Activated T-cell treated with anti-CD3 and anti-CD28 coated beads, Interleukin-2, amount 50 U/mL, for 24 hours (primary cell): ENCODE measurements around the gene ADAM15.

ENCODE experiments used
- DNase-seq: peaks from one replicate; pipeline ENCODE4 v3.0.0-alpha.2; 2020
- H3K27ac Mint-ChIP-seq: 2 replicates; pipeline ENCODE4 v1.8.0; 2020; ENCODE audit warnings: mild to moderate bottlenecking, mixed read lengths
- H3K27me3 Mint-ChIP-seq: 2 replicates; pipeline ENCODE4 v1.8.0; 2020; ENCODE audit warnings: mixed read lengths
- H3K36me3 Mint-ChIP-seq: 2 replicates; pipeline ENCODE4 v1.8.0; 2020; ENCODE audit warnings: low read depth, mixed read lengths
- H3K4me1 Mint-ChIP-seq: 2 replicates; pipeline ENCODE4 v1.8.0; 2020; ENCODE audit warnings: low read depth, mixed read lengths
- H3K4me3 Mint-ChIP-seq: 2 replicates; pipeline ENCODE4 v1.8.0; 2020; ENCODE audit warnings: mild to moderate bottlenecking, moderate library complexity, mixed read lengths
- H3K9me3 Mint-ChIP-seq: 2 replicates; pipeline ENCODE4 v1.8.0; 2020; ENCODE audit warnings: mixed read lengths

Gene ADAM15

GRCh38 chr1:155034318-155035208 lies 16.6 kb upstream of the ADAM15 start:
- Mint-ChIP-seq H3K36me3 (no peaks in the 10 kb centered on the region), H3K27me3 (peaks cover 2% of the 10 kb centered on the region), H3K4me3 (no peak overlapping the region), H3K9me3 (no peaks in the 10 kb centered on the region), H3K27ac (no peak overlapping the region), H3K4me1 (no peaks in the 10 kb centered on the region)
- DNase-seq: no peak

DNA sequence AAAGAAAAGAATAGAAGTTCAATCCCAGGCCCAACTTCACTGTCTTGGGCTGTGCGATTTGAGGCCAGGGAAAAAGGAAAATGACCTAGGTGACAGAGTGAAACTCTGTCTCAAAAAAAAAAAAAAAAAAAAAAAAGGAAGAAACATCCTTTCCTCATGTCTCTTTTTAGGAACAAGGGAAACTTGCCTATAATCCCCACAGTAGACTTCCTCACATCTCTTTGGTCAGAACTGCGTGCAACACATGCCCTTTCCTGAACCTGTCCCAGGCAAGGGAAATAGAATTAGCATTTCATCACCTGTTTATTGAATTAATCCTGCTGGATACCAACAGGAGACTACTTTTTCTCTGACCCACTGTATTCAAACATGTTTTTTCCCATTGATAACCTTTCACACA lies 15.2 kb upstream of the ADAM15 start:
- Mint-ChIP-seq H3K27ac (no peak overlapping the region), H3K27me3 (peaks cover 2% of the 10 kb centered on the region), H3K4me1 (no peaks in the 10 kb centered on the region), H3K9me3 (no peaks in the 10 kb centered on the region), H3K36me3 (no peaks in the 10 kb centered on the region), H3K4me3 (no peak overlapping the region)
- no peak for DNase-seq

DNA sequence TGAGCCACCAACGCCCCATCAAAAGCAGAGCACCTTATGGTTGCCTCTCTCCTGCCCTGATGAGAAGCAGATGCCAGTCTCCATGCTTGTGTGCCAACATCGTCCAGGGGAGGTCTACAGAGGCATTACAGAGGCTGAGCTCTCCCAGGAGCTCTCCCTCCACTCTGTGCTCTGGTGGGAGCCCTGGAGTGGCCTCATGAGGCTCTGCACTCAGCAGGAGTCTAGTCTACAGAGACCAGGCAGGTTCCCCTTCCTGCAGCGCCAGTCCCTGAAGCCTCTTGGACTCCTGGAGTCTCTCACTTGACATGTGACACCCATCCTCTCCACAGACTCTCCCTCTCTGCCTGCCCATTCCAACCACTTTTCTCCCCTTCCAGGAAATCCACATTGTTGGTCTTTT lies 14.1 kb upstream of the ADAM15 start:
- H3K27me3 Mint-ChIP-seq: peaks cover 2% of the 10 kb centered on the region
- H3K36me3 Mint-ChIP-seq: no peaks in the 10 kb centered on the region
- H3K4me3 Mint-ChIP-seq: no peak overlapping the region
- no peaks in the 10 kb centered on the region for H3K9me3 Mint-ChIP-seq
- DNase-seq: no peak
- no peaks in the 10 kb centered on the region for H3K4me1 Mint-ChIP-seq
- no peak overlapping the region for H3K27ac Mint-ChIP-seq

DNA sequence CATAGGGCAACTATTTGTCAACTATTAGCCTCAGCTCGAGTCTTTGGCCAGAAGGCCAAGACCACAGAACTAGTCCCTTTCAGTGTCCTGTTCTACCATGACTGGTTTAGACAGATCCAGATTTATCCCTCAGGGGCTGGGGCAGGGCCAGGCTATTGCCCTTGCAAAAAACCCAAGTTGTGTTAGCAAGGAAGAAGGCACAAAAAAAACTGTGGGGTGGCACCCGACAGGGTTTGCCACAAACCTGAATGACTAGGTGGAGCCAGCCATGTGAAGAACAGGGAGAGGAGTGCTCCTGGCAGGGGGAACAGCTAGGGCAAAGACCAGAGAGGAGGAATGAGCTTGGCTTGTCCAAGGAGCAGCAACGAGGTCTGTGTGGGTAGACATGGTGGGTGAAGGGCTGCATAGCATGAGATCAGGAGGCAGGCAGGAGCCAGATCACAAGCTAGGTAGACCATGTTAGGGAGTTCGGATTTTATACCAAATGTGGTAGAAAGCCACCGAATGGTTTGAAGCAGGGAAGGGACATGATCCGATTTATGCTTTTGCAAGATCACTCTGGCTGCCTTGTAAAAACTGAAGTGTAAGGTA lies 13.2 kb upstream of the ADAM15 start:
- H3K4me3 Mint-ChIP-seq: no peak overlapping the region
- H3K27ac Mint-ChIP-seq: no peak overlapping the region
- H3K4me1 Mint-ChIP-seq: no peaks in the 10 kb centered on the region
- DNase-seq: no peak
- H3K27me3 Mint-ChIP-seq: peaks cover 2% of the 10 kb centered on the region
- no peaks in the 10 kb centered on the region for H3K36me3 Mint-ChIP-seq
- no peaks in the 10 kb centered on the region for H3K9me3 Mint-ChIP-seq

GRCh38 chr1:155038602-155039307 lies 12.4 kb upstream of the ADAM15 start:
- no peak for DNase-seq
- no peaks in the 10 kb centered on the region for H3K4me1 Mint-ChIP-seq
- no peaks in the 10 kb centered on the region for H3K9me3 Mint-ChIP-seq
- H3K27me3 Mint-ChIP-seq: peaks cover 2% of the 10 kb centered on the region
- no peak overlapping the region for H3K4me3 Mint-ChIP-seq
- no peaks in the 10 kb centered on the region for H3K36me3 Mint-ChIP-seq
- H3K27ac Mint-ChIP-seq: no peak overlapping the region

DNA sequence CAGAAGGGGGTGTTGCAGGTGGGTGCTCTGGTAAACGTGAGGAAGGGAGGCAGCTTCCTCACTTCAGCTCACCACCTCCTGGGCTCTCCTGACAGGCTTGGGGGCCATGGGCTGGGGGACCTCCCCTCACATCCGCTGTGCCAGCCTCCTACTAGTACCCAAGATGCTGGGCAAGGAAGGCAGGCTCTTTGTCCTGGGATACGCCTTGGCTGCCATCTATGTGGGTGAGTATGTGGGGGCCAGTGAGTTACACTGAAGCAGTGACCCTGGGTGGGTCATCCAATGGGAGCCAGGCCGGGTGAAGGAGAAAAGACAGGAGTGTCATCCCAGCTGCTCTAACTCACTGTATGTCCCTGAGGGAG lies 11.8 kb upstream of the ADAM15 start:
- Mint-ChIP-seq H3K9me3 (no peaks in the 10 kb centered on the region), H3K36me3 (no peaks in the 10 kb centered on the region), H3K4me1 (no peaks in the 10 kb centered on the region), H3K27me3 (peaks cover 2% of the 10 kb centered on the region), H3K27ac (no peak overlapping the region), H3K4me3 (no peak overlapping the region)
- no peak for DNase-seq

DNA sequence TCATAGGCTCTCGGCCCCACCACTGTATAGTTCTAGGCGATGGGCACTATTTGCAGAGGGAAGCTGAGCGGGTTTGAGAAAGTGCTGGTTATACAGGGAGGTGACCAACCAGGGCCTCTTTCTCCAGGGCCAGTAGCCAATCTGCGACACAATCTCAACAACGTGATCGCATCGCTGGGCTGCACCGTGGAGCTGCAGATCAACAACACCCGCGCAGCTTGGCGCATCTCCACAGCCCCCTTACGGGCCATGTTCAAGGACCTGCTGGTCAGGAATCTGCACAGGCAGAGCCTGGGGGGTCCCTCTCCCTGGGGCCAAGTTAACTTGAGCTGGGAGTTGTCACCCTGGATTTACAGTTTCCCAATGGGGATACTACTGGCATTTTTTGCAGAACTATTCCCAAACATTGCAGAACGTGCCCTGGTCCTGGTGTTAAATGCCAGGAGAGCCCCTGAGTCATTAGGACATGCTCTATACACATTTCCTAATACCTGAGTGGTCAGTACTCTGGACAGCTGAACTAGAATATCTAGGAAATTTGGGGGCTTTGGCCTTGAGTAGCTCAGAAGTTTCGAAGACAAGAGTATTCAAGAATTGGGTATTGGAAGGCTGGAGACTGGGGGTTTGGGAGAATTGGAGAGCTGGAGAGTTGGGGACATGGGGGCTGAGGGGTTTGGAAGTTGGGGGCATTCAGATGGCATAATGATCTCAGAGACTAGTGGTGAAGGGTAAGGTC lies 10.6 kb upstream of the ADAM15 start:
- Mint-ChIP-seq H3K27me3 (peaks cover 2% of the 10 kb centered on the region), H3K9me3 (no peaks in the 10 kb centered on the region), H3K4me1 (peaks cover 7% of the 10 kb centered on the region), H3K4me3 (no peak overlapping the region), H3K27ac (no peak overlapping the region), H3K36me3 (no peaks in the 10 kb centered on the region)
- DNase-seq: no peak

GRCh38 chr1:155042789-155043188 lies 8.3 kb upstream of the ADAM15 start:
- peaks cover 2% of the 10 kb centered on the region for H3K27me3 Mint-ChIP-seq
- no peaks in the 10 kb centered on the region for H3K36me3 Mint-ChIP-seq
- no peak overlapping the region for H3K4me3 Mint-ChIP-seq
- H3K4me1 Mint-ChIP-seq: peaks cover 7% of the 10 kb centered on the region
- no peak overlapping the region for H3K27ac Mint-ChIP-seq
- H3K9me3 Mint-ChIP-seq: no peaks in the 10 kb centered on the region
- DNase-seq: no peak

DNA sequence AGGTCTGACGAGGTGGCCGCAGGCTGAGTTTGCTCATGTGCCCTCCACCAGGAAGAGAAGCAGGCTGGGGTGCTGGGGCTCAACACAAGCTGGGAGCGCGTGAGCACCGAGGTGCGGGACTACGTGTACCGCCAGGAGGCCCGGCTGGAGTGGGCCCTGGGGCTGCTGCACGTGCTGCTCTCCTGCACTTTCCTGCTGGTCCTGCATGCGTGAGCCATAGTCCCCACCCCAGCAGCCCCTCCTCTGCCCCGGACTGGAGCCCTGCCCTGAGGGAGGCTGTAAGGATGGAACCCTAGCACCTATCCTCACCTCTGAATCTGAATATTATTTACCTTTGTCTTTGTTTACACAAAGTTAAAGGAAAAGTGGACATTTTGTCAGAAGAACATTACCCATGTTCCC lies 7.8 kb upstream of the ADAM15 start:
- no peak for DNase-seq
- no peaks in the 10 kb centered on the region for H3K9me3 Mint-ChIP-seq
- no peaks in the 10 kb centered on the region for H3K36me3 Mint-ChIP-seq
- H3K27ac Mint-ChIP-seq: no peak overlapping the region
- H3K27me3 Mint-ChIP-seq: peaks cover 2% of the 10 kb centered on the region
- no peak overlapping the region for H3K4me3 Mint-ChIP-seq
- peaks cover 7% of the 10 kb centered on the region for H3K4me1 Mint-ChIP-seq

DNA sequence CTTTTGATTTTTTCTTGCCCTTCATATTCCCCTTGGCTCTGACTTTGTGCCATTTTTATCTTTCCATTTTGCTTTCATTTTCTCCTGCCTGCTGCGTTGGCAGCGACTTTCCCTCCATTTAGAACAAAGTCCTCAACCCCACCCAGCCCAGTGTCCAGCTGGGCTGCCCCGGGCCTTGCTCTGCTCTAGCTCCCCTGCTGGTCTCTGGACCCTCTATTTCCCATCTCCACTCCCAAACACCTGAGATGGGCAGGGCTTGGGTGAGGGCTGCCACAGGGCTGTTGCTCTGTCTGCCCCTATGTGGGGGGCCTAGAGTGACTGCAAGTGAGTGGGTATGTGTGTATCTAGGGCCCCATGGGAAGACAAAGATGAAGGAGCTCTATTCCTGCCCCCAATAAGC lies 7.3 kb upstream of the ADAM15 start:
- DNase-seq: no peak
- no peak overlapping the region for H3K4me3 Mint-ChIP-seq
- no peak overlapping the region for H3K27ac Mint-ChIP-seq
- no peaks in the 10 kb centered on the region for H3K9me3 Mint-ChIP-seq
- H3K36me3 Mint-ChIP-seq: no peaks in the 10 kb centered on the region
- peaks cover 7% of the 10 kb centered on the region for H3K4me1 Mint-ChIP-seq
- H3K27me3 Mint-ChIP-seq: no peaks in the 10 kb centered on the region

GRCh38 chr1:155044365-155044764 lies 6.8 kb upstream of the ADAM15 start:
- H3K27me3 Mint-ChIP-seq: no peaks in the 10 kb centered on the region
- H3K4me1 Mint-ChIP-seq: peaks cover 7% of the 10 kb centered on the region
- no peak for DNase-seq
- no peaks in the 10 kb centered on the region for H3K36me3 Mint-ChIP-seq
- H3K9me3 Mint-ChIP-seq: no peaks in the 10 kb centered on the region
- no peak overlapping the region for H3K27ac Mint-ChIP-seq
- no peak overlapping the region for H3K4me3 Mint-ChIP-seq

DNA sequence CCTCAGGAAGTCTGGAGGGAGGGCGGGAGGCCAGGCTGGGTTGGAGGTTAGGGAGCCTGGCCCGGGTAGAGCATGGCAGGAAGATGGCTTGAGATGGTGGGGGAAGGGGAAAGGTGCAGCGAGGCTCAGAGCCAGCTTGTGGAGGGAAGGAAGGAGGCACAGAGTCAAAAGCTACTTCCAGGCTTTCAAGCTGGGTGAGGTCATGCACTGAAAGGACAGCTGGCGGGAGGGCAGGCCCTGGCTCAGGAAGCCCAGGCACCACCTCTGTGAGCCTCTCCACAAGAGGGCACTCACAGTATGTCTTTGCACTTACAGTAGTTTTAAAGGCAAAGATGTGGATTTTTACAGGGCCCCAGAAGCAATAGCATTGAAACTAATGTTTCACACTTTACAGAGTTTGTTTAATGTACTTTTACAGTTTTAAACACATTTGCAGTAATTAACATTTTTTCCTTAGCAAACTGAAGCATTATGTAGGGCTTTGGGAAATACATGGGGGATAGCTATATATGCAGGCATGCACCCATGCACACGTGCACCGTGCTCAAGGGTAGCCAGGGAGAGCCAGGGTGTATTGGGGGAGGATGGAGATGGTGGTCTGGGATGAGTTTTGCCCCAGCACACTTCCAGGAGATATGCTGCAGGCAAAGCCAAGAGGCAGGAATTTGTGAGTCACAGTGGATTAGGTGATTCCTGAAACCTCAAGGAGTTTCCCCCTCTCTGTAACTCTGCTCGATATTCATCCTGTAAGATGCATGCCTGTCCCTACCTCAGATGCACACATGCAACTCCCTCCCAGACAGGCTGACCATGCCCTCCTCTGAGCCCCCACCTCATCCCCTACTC lies 6.1 kb upstream of the ADAM15 start:
- no peaks in the 10 kb centered on the region for H3K27me3 Mint-ChIP-seq
- H3K36me3 Mint-ChIP-seq: no peaks in the 10 kb centered on the region
- peak; percentile 55 for DNase-seq
- no peak overlapping the region for H3K27ac Mint-ChIP-seq
- H3K4me1 Mint-ChIP-seq: peaks cover 12% of the 10 kb centered on the region
- no peak overlapping the region for H3K4me3 Mint-ChIP-seq
- H3K9me3 Mint-ChIP-seq: no peaks in the 10 kb centered on the region

DNA sequence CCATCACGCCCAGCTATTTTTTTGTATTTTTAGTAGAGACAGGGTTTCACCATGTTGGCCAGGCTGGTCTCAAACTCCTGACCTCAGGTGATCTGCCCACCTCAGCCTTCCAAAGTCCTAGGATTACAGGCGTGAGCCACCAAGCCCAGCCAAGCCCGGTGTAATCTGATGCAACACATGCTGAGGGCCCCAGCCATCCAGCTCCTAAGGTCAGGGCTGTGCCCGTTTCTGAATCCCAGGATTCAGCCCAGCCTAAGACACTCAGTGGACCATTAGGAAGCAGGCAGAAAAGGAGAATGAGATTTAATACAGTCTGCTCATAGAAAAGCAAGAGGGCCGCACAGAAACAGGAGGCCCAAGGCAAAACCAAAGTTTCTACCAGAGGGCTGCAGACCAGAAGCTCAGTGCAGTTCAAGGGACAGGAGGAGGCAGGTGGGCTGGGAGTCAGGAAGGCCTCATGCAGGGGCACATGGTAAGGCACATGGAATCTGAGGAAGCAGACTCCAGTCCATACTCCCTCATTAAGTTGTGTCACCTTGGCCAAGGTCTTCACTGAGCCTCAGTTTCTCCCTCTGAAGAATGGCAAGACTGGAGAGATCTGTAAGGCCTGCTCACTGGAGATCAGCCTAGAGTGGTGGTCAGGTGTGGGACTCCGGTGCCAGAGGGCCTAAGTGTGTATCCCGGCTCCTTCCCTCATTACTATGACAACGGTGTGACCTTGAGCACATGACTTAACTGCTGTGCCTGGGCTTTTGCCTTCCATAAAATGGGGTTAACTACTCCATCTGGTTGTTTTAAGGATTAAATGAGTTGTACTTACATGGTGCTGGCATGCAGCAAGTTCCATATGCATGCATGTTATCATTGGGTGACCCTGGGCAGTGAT lies 2.4 kb upstream of the ADAM15 start:
- DNase-seq: no peak
- Mint-ChIP-seq H3K9me3 (no peaks in the 10 kb centered on the region), H3K4me1 (peaks cover 34% of the 10 kb centered on the region), H3K27me3 (no peaks in the 10 kb centered on the region), H3K27ac (no peak overlapping the region), H3K36me3 (peaks cover 8% of the 10 kb centered on the region), H3K4me3 (no peak overlapping the region)
